IMR-90 (cell line): Measurements from ENCODE around the gene NRIP1. TPM values are rescaled to one million over a fixed set of nuclear protein-coding genes. Genes with fewer than 3 reads are reported as not detected.

Experiments
- ATAC-seq: fragments of 200-7000 bp; cut with Tn5 transposase; 2 replicates; pipeline ENCODE4 v1.9.1; 2020; ENCODE audit warnings: low read depth, mild to moderate bottlenecking, moderate library complexity
- BruUV-seq: library from RNA; stranded (reverse); fragments of 400-500 nt; replicated peaks from 2 replicates; lab custom pipeline; 2021; lab: Mats Ljungman, UMichigan
- CTCF ChIA-PET: fragments of 300-600 bp; formaldehyde crosslinking; extraction: SDS; loops from one replicate; lab custom pipeline; 2021; ENCODE audit warnings: antibody characterized with exemption; lab: Yijun Ruan, JAX
- POLR2A ChIA-PET: fragments of 300-600 bp; sonication (Branson Sonifier 250); formaldehyde crosslinking; loops from one replicate; lab custom pipeline; 2022; ENCODE audit warnings: antibody characterized with exemption; ENCODE audit not compliant: unreplicated experiment; lab: Charles Lee
- DNase-seq: peaks from one replicate; pipeline ENCODE4 v3.0.0; 2013
- H2AFZ ChIP-seq: replicated peaks from 2 replicates; pipeline ENCODE3; 2013; ENCODE audit warnings: low read length, mild to moderate bottlenecking; ENCODE audit not compliant: poor library complexity
- H2AK5ac ChIP-seq: 2 replicates; pipeline ENCODE4 v1.6.1; 2013; ENCODE audit warnings: low read depth, low read length, inconsistent platforms
- H2AK9ac ChIP-seq: replicated peaks from 2 replicates; pipeline ENCODE3; 2013; ENCODE audit warnings: mild to moderate bottlenecking, low read depth, low read length, moderate library complexity; ENCODE audit not compliant: poor library complexity
- H2BK120ac ChIP-seq: 2 replicates; pipeline ENCODE4 v1.6.1; 2013; ENCODE audit warnings: low read depth, low read length, inconsistent platforms
- H2BK15ac ChIP-seq: 3 replicates; pipeline ENCODE4 v1.6.1; 2013; ENCODE audit warnings: low read depth, low read length, inconsistent platforms
- H2BK20ac ChIP-seq: 2 replicates; pipeline ENCODE4 v1.6.1; 2013; ENCODE audit warnings: low read depth, mild to moderate bottlenecking, inconsistent platforms, low read length, moderate library complexity
- H2BK5ac ChIP-seq: 2 replicates; pipeline ENCODE4 v1.6.1; 2013; ENCODE audit warnings: mild to moderate bottlenecking, low read depth, low read length, inconsistent platforms; ENCODE audit not compliant: poor library complexity, severe bottlenecking
- H3K14ac ChIP-seq: replicated peaks from 2 replicates; pipeline ENCODE4 v1.6.1; 2013; ENCODE audit warnings: low read depth, low read length, inconsistent platforms
- H3K18ac ChIP-seq: 2 replicates; pipeline ENCODE4 v1.6.1; 2013; ENCODE audit warnings: low read depth, low read length, control low read depth
- H3K23ac ChIP-seq: 2 replicates; pipeline ENCODE4 v1.6.1; 2013; ENCODE audit warnings: low read depth, low read length, inconsistent platforms
- H3K27ac ChIP-seq: 2 replicates; pipeline ENCODE4 v1.5.1; 2013; ENCODE audit warnings: mild to moderate bottlenecking, control low read depth, low read length; ENCODE audit not compliant: insufficient read depth
- H3K27me3 ChIP-seq: 2 replicates; pipeline ENCODE4 v1.6.1; 2013; ENCODE audit warnings: low read length; ENCODE audit not compliant: control insufficient read depth, insufficient read depth
- H3K36me3 ChIP-seq: 2 replicates; pipeline ENCODE4 v1.6.1; 2013; ENCODE audit warnings: low read length, mixed read lengths; ENCODE audit not compliant: control insufficient read depth, insufficient read depth
- H3K4ac ChIP-seq: 2 replicates; pipeline ENCODE4 v1.6.1; 2013; ENCODE audit warnings: low read depth, low read length, inconsistent platforms
- H3K4me1 ChIP-seq: 2 replicates; pipeline ENCODE4 v1.6.1; 2013; ENCODE audit warnings: low read length, mixed read lengths; ENCODE audit not compliant: control insufficient read depth, insufficient read depth
- H3K4me2 ChIP-seq: 2 replicates; pipeline ENCODE4 v1.6.1; 2013; ENCODE audit warnings: low read depth, mild to moderate bottlenecking, control low read depth, low read length, moderate library complexity
- H3K4me3 ChIP-seq: 2 replicates; pipeline ENCODE4 v1.5.1; 2013; ENCODE audit warnings: low read depth, mild to moderate bottlenecking, control low read depth, low read length, moderate library complexity; ENCODE audit not compliant: insufficient read depth
- H3K56ac ChIP-seq: 2 replicates; pipeline ENCODE4 v1.6.1; 2013; ENCODE audit warnings: low read length, inconsistent platforms; ENCODE audit not compliant: insufficient read depth; ENCODE audit errors: extremely low read depth
- H3K79me1 ChIP-seq, 2 experiments: 2 replicates each; pipeline ENCODE4 v1.6.1; 2013; ENCODE audit warnings: low read length in 2 of 2, inconsistent platforms in 1 of 2, low read depth in 1 of 2
- H3K9ac ChIP-seq: 2 replicates; pipeline ENCODE4 v1.6.1; 2013; ENCODE audit warnings: low read depth, low read length, control low read depth
- H3K9me1 ChIP-seq: 2 replicates; pipeline ENCODE4 v1.6.1; 2013; ENCODE audit warnings: low read length, inconsistent platforms; ENCODE audit not compliant: insufficient read depth
- H3K9me3 ChIP-seq: 2 replicates; pipeline ENCODE4 v1.6.1; 2013; ENCODE audit warnings: low read length; ENCODE audit not compliant: control insufficient read depth, insufficient read depth
- H4K20me1 ChIP-seq: 2 replicates; pipeline ENCODE4 v1.6.1; 2013; ENCODE audit warnings: low read length, inconsistent platforms; ENCODE audit not compliant: insufficient read depth
- H4K5ac ChIP-seq: 2 replicates; pipeline ENCODE4 v1.6.1; 2013; ENCODE audit warnings: mild to moderate bottlenecking, low read depth, low read length, control low read depth
- H4K8ac ChIP-seq, 2 experiments: 2 replicates each; pipeline ENCODE4 v1.6.1; 2013; ENCODE audit warnings: low read depth in 2 of 2, low read length in 2 of 2, control low read depth in 1 of 2, inconsistent platforms in 1 of 2
- H4K91ac ChIP-seq: 2 replicates; pipeline ENCODE4 v1.6.1; 2013; ENCODE audit warnings: low read depth, low read length, inconsistent platforms; ENCODE audit not compliant: insufficient read depth
- BHLHE40 ChIP-seq: fragments of 150-350 bp; IDR thresholded peaks from 2 replicates; pipeline ENCODE4 v1.6.1; 2016; ENCODE audit warnings: mild to moderate bottlenecking, low read depth, low read length
- CEBPB ChIP-seq: IDR thresholded peaks from 2 replicates; pipeline ENCODE4 v1.6.1; 2012; ENCODE audit warnings: low read depth, low read length, improper control_type of control experiment
- CHD1 ChIP-seq: IDR thresholded peaks from 2 replicates; pipeline ENCODE4 v1.6.1; 2012; ENCODE audit warnings: low read depth, low read length, improper control_type of control experiment
- FOS ChIP-seq: fragments of 150-350 bp; IDR thresholded peaks from 2 replicates; pipeline ENCODE4 v1.6.1; 2016; ENCODE audit warnings: low read depth, low read length
- MAFK ChIP-seq: IDR thresholded peaks from 2 replicates; pipeline ENCODE4 v1.6.1; 2012; ENCODE audit warnings: low read depth, low read length, improper control_type of control experiment
- MXI1 ChIP-seq: IDR thresholded peaks from 2 replicates; pipeline ENCODE4 v1.6.1; 2012; ENCODE audit warnings: low read depth, mild to moderate bottlenecking, low read length, moderate library complexity, borderline replicate concordance
- NFE2L2 ChIP-seq: fragments of 150-350 bp; IDR thresholded peaks from 2 replicates; pipeline ENCODE4 v1.6.1; 2016; ENCODE audit warnings: low read depth, mild to moderate bottlenecking, low read length
- POLR2A ChIP-seq: IDR thresholded peaks from 2 replicates; pipeline ENCODE4 v1.6.1; 2012; ENCODE audit warnings: mild to moderate bottlenecking, low read depth, low read length
- RAD21 ChIP-seq: IDR thresholded peaks from 2 replicates; pipeline ENCODE4 v1.6.1; 2012; ENCODE audit warnings: low read length, improper control_type of control experiment
- RCOR1 ChIP-seq: IDR thresholded peaks from 2 replicates; pipeline ENCODE4 v1.6.1; 2012; ENCODE audit warnings: mild to moderate bottlenecking, low read length, improper control_type of control experiment; ENCODE audit not compliant: insufficient replicate concordance
- RFX5 ChIP-seq: IDR thresholded peaks from 2 replicates; pipeline ENCODE4 v1.8.0; 2012; ENCODE audit warnings: low read depth, mild to moderate bottlenecking, low read length, moderate library complexity
- SMC3 ChIP-seq: fragments of 150-350 bp; IDR thresholded peaks from 2 replicates; pipeline ENCODE4 v1.6.1; 2016; ENCODE audit warnings: low read depth, mild to moderate bottlenecking, antibody characterized with exemption, low read length, moderate library complexity
- WGBS, 2 experiments: methylation state at CpG; one replicate each; pipeline versions ENCODE4 v1.1.5 to v1.1.7; 2013; ENCODE audit warnings: missing lambda C conversion rate in 2 of 2; ENCODE audit not compliant: insufficient read length in 1 of 2; ENCODE audit errors: extremely low coverage in 2 of 2; 5-methylcytosine and 5-hydroxymethylcytosine counted together
- dilution Hi-C: fragments of 300-500 bp; cut with HindIII; formaldehyde crosslinking; loops from one replicate; pipeline ENCODE4 v1.14.3; 2018; ENCODE audit warnings: low sequenced_read_pairs; ENCODE audit not compliant: unreplicated experiment
- in situ Hi-C: fragments of 300-500 bp; cut with MboI; formaldehyde crosslinking; loops from 3 replicates; pipeline ENCODE4 v1.14.3; 2019; ENCODE audit warnings: low sequenced_read_pairs, inconsistent platforms, mixed read lengths
- intact Hi-C: fragments of 100-400 bp; cut with micrococcal nuclease; formaldehyde crosslinking; loops from 2 replicates; pipeline ENCODE4 v1.10.0; 2022
- polyA plus RNA-seq, 3 experiments: library from polyadenylated mRNA; depleted of rRNA; stranded (reverse); fragments of >200 nt; gene quantifications; 2 replicates each; pipeline ENCODE4 v1.2.3, GENCODE V29; 2012; ENCODE audit warnings: low replicate concordance in 1 of 3
- total RNA-seq: library from RNA; depleted of rRNA; stranded (reverse); fragments of >200 nt; gene quantifications from 2 replicates; pipeline ENCODE4 v1.2.3, GENCODE V29; 2012
- TF ChIP-seq, protein P1 (sequence below): fragments of 150-350 bp; IDR thresholded peaks from 2 replicates; pipeline ENCODE4 v1.6.1; 2016; ENCODE audit warnings: low read depth, mild to moderate bottlenecking, low read length, moderate library complexity, borderline replicate concordance
- TF ChIP-seq, protein P2 (sequence below): conservative IDR thresholded peaks from 2 replicates; pipeline ENCODE4 v1.5.1; 2012; ENCODE audit warnings: mild to moderate bottlenecking, low read depth, low read length, improper control_type of control experiment

NRIP1 gene
- total and polyA plus RNA-seq, 2 of the 4 experiments (the other 2 are of a cell fraction), result 9.6 to 73.8 TPM

DNA sequence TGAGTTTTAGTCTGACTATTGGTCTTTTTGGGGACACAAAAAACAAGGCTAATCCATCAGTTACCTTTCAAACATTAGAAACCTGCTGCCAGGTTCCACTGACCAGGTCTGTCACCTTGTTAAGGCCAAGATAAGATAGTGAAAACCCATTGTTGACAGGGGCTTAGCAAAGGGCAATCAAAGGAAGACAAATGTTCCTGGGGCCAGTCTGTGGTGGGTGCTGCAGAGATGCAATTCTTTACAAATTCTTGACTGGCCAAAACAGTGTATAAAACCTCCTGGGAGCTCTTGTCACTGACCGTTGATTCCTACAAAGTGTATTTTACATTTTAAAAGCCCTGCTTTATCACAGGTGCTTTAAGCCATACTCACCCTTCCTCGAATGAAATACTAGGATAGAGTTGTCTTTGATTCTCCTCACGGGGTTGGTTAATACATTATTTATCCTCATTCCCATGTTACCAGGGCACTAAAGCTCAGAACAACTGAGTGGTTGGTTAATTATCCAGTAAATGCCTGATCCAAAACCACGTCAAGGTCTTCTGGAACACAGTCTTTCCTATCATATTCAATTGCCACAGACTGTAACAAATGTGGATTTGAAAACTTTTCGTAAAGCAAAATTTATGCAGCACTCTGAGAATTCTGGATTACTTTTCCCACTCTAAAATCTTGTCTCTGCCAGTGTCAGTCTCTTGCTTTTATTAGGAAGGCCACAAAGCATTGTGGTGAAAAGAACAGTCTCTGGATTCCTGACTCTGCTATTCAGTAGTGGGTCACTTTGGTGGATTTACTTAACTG, 77.2 kb downstream of the NRIP1 start (continued):
- TF ChIP-seq CHD1, result no peak

DNA sequence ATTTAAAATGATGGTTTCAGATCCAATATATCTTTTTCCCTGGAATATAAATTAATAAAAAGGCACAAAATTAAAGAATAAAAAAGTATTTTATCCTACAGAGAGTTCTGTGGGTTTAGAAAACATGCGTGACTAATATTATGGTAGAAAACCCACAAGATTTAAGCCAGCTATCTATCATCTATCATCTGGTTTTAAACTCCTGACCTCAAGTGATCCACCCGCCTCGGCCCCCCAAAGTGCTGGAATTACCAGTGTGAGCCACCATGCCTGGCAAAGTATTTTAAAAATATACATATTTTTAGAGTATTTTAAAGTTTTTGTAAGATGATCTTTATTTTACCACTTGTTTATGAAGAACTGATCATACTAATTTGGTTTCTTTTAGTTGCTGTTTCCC, 79.5 kb downstream of the NRIP1 start:
- POLR2A ChIA-PET, result interaction anchor here (0.6 kb wide), 1 partner anchor 72 kb away, joined by 4 read pairs; no protein-coding TSS in a partner anchor
- TF ChIP-seq MXI1 (no peak), NFE2L2 (no peak), CEBPB (no peak), RFX5 (no peak), SMC3 (no peak), CHD1 (no peak), FOS (no peak), RCOR1 (no peak), POLR2A (no peak), RAD21 (no peak), MAFK (no peak), BHLHE40 (no peak)
- TF ChIP-seq, protein P1, sequence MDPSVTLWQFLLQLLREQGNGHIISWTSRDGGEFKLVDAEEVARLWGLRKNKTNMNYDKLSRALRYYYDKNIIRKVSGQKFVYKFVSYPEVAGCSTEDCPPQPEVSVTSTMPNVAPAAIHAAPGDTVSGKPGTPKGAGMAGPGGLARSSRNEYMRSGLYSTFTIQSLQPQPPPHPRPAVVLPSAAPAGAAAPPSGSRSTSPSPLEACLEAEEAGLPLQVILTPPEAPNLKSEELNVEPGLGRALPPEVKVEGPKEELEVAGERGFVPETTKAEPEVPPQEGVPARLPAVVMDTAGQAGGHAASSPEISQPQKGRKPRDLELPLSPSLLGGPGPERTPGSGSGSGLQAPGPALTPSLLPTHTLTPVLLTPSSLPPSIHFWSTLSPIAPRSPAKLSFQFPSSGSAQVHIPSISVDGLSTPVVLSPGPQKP, result no peak
- TF ChIP-seq, protein P2, sequence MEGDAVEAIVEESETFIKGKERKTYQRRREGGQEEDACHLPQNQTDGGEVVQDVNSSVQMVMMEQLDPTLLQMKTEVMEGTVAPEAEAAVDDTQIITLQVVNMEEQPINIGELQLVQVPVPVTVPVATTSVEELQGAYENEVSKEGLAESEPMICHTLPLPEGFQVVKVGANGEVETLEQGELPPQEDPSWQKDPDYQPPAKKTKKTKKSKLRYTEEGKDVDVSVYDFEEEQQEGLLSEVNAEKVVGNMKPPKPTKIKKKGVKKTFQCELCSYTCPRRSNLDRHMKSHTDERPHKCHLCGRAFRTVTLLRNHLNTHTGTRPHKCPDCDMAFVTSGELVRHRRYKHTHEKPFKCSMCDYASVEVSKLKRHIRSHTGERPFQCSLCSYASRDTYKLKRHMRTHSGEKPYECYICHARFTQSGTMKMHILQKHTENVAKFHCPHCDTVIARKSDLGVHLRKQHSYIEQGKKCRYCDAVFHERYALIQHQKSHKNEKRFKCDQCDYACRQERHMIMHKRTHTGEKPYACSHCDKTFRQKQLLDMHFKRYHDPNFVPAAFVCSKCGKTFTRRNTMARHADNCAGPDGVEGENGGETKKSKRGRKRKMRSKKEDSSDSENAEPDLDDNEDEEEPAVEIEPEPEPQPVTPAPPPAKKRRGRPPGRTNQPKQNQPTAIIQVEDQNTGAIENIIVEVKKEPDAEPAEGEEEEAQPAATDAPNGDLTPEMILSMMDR, result no peak

More for the DNA sequence above, 79.5 kb downstream of the NRIP1 start:
- in situ Hi-C loops (no loop called here), dilution Hi-C loops (no loop called here), intact Hi-C loops (no loop called here)
- Histone ChIP-seq H3K4me2 (no peak overlapping the region), H4K20me1 (peaks cover 12% of the 10 kb centered on the region; the same call in 1 of the 2 replicates), H2AK9ac (no peak overlapping the region), H4K91ac (no peak overlapping the region), H3K4me3 (no peak overlapping the region), H3K4ac (no peak overlapping the region), H2BK20ac (no peak overlapping the region), H3K18ac (no peak overlapping the region), H3K56ac (no peak overlapping the region), H3K4me1 (peaks cover 5% of the 10 kb centered on the region), H3K9ac (no peak overlapping the region), H3K36me3 (peaks cover 5% of the 10 kb centered on the region; the same call in 1 of the 2 replicates), H3K27ac (no peak overlapping the region), H3K27me3 (no peaks in the 10 kb centered on the region), H3K23ac (no peak overlapping the region), H4K8ac (no peak overlapping the region), H2AK5ac (no peak overlapping the region), H2BK15ac (no peak overlapping the region), H3K79me1 (peaks cover 50 to 74% of the 10 kb centered on the region in 2 experiments), H2BK5ac (no peak overlapping the region), H3K9me1 (peaks cover 7% of the 10 kb centered on the region), H4K5ac (no peak overlapping the region), H3K14ac (no peak overlapping the region), H2BK120ac (no peak overlapping the region), H2AFZ (no peak overlapping the region), H3K9me3 (no peaks in the 10 kb centered on the region)
- no TSS peak for BruUV-seq
- ATAC-seq (no peak), DNase-seq (no peak)
- no CpG with 5 or more reads among the region's 3 CpGs for WGBS, 2 experiments
- CTCF ChIA-PET, result interaction anchor here (1.0 kb wide), 1 partner anchor 121 kb away, joined by 4 read pairs; no protein-coding TSS in a partner anchor
